ENCODE measurements around the gene PDE10A. TPM values are rescaled to one million over a fixed set of nuclear protein-coding genes. Genes with fewer than 3 reads are reported as not detected.

PDE10A gene
- total RNA-seq, 1 experiment from 2014 or later, result 0.31 TPM

DNA sequence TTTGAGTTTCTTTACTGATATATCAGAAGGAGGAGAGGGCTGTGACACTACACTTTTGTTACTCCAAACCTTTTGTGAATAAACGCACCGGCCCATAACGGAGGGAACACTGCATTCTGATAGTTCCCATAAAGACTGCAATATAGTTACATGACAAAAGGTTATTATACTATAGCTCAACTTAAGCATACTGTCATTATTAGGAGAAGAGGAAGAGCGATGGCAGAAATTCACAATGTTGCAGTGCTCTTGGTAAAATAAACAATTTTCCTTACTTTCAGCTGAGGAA is 2.3 kb upstream of the PDE10A start:
- H4K8ac ChIP-seq (replicated peaks; ENCODE audit: insufficient read length, low read depth, low read length), result no peak overlapping the region
- Mint-ChIP-seq H3K27me3 (ENCODE audit: low read depth) (peaks cover 67% of the 10 kb centered on the region), H3K36me3 (ENCODE audit: insufficient read depth in 1 of 3, low read depth in 3 of 3) (peaks cover 0 to 4% (median 0%) of the 10 kb centered on the region in 3 experiments; a peak in 2 of 7 replicates), H3K4me3 (peak overlapping the region in 1 of 2 experiments; percentile 91; a peak in 3 of 5 replicates), H3K9me3 (peaks cover 0 to 4% of the 10 kb centered on the region in 2 experiments; a peak in 2 of 5 replicates), H3K4me1 (peaks cover 29 to 46% of the 10 kb centered on the region in 2 experiments), H3K27ac (no peak overlapping the region)
- no peak overlapping the region for H2AK5ac ChIP-seq (ENCODE audit: insufficient read length, low read length)
- no peak for DNase-seq
- no CpG with 5 or more reads among the region's 4 CpGs for WGBS (ENCODE audit: extremely low coverage, insufficient read length, low lambda C conversion rate)
- no peak overlapping the region for H3K23ac ChIP-seq (ENCODE audit: insufficient read length, low read depth, low read length)
- H4K20me1 ChIP-seq (ENCODE audit: control insufficient read depth, insufficient read depth, insufficient read length), result no peaks in the 10 kb centered on the region
- no peak overlapping the region for H3K18ac ChIP-seq (ENCODE audit: insufficient read length, low read depth, low read length)
- no peak overlapping the region for H2BK12ac ChIP-seq (ENCODE audit: insufficient read length, low read depth, low read length)
- H2BK5ac ChIP-seq (ENCODE audit: insufficient read length, low read length), result no peak overlapping the region
- no peak overlapping the region for H2BK120ac ChIP-seq (ENCODE audit: low read depth, low read length, poor library complexity, severe bottlenecking)
- H3K79me1 ChIP-seq (ENCODE audit: insufficient read depth, low read depth, low read length, poor library complexity, severe bottlenecking), result no peaks in the 10 kb centered on the region
- H3K9me3 ChIP-seq (ENCODE audit: control insufficient read depth, low read depth, low read length), result no peaks in the 10 kb centered on the region
- no peak overlapping the region for H3K27ac ChIP-seq (ENCODE audit: insufficient read length, low read depth, low read length)
- H3K9ac ChIP-seq (ENCODE audit: extremely low read depth, insufficient read length, low read length), result no peak overlapping the region
- H3K56ac ChIP-seq (ENCODE audit: insufficient read length, low read depth, low read length), result no peak overlapping the region
- peaks cover 22% of the 10 kb centered on the region for H3K23me2 ChIP-seq (ENCODE audit: insufficient read length, low read depth, low read length, poor library complexity, severe bottlenecking)
- no peak overlapping the region for H3T11ph ChIP-seq (ENCODE audit: low read length)
- peak overlapping the region; percentile 76 for H3K4me2 ChIP-seq (ENCODE audit: insufficient read depth, insufficient read length, low read length)
- no peak overlapping the region for H4K5ac ChIP-seq (ENCODE audit: insufficient read length, low read depth, low read length)
- no peak overlapping the region for H4K91ac ChIP-seq (ENCODE audit: insufficient read length, low read depth, low read length)
- H3K27me3 ChIP-seq (ENCODE audit: insufficient read depth, low read length), result peaks cover 41% of the 10 kb centered on the region
- H3K79me2 ChIP-seq (ENCODE audit: insufficient read depth, low read length), result no peaks in the 10 kb centered on the region
- H3K4me1 ChIP-seq (ENCODE audit: insufficient read depth, low read length), result peaks cover 2% of the 10 kb centered on the region
- H3K14ac ChIP-seq (ENCODE audit: insufficient read depth, low read length), result no peak overlapping the region
- TF ChIP-seq, protein P1, sequence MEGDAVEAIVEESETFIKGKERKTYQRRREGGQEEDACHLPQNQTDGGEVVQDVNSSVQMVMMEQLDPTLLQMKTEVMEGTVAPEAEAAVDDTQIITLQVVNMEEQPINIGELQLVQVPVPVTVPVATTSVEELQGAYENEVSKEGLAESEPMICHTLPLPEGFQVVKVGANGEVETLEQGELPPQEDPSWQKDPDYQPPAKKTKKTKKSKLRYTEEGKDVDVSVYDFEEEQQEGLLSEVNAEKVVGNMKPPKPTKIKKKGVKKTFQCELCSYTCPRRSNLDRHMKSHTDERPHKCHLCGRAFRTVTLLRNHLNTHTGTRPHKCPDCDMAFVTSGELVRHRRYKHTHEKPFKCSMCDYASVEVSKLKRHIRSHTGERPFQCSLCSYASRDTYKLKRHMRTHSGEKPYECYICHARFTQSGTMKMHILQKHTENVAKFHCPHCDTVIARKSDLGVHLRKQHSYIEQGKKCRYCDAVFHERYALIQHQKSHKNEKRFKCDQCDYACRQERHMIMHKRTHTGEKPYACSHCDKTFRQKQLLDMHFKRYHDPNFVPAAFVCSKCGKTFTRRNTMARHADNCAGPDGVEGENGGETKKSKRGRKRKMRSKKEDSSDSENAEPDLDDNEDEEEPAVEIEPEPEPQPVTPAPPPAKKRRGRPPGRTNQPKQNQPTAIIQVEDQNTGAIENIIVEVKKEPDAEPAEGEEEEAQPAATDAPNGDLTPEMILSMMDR (conservative IDR thresholded peaks at IDR 0.05), result no peak
- no peak overlapping the region for H3K4ac ChIP-seq (ENCODE audit: low read depth, low read length)
- no peak overlapping the region for H2BK15ac ChIP-seq (ENCODE audit: low read depth, low read length)
- H2AFZ ChIP-seq (ENCODE audit: low read length), result no peak overlapping the region
- H2BK20ac ChIP-seq (ENCODE audit: low read depth, low read length, poor library complexity, severe bottlenecking), result no peak overlapping the region

Measured in H9 (cell line).